Erythroblast (primary cell): ENCODE results near the gene PHF21B.

Experiments
- GATA1 ChIP-seq: IDR thresholded peaks from 2 replicates; pipeline ENCODE4 v1.6.1; 2011; ENCODE audit warnings: low read depth, mild to moderate bottlenecking, control low read depth, low read length, moderate library complexity
- POLR2A ChIP-seq: IDR thresholded peaks from 2 replicates; pipeline ENCODE4 v1.6.1; 2011; ENCODE audit warnings: mild to moderate bottlenecking, low read length

DNA sequence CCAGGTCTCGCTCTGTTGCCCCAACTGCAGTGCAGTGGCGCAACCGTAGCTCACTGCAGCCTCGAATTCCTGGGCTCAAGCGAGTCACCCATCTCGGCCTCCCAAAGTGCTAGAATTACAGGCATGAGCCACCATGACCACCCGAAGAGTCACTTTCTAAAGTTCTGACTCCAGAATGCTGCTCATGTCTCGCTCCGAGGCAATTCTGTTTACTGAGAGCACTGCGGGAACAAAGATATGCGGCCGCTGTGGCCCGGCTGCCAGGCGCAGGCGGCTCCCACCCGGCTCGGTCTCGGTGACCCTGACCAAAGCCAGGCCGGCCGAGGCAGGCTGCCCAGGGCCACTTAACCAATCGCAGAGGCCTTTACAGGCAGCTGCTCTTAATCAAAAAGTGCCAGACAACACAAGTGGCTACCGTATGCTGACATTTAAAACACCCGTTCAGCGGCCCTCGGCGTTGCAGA lies 78.7 kb downstream of the PHF21B start:
- TF ChIP-seq POLR2A (no peak), GATA1 (no peak)
